HG03457 (cell line): ENCODE data around the gene SLIT3.
"Not testable (repeated sequence)": the region's sequence is repeated elsewhere in the genome, so short reads cannot be mapped to it uniquely, and the experiment has no call there.

Experiments used
- ATAC-seq: cut with Tn5 transposase; IDR thresholded peaks from one replicate; pipeline ENCODE4 v1.9.1; 2021; ENCODE audit warnings: moderate number of reproducible peaks; ENCODE audit not compliant: unreplicated experiment

The SLIT3 gene

GRCh38 chr5:168638846-168639245, 662.1 kb downstream of the SLIT3 start:
- not testable (repeated sequence) for ATAC-seq

GRCh38 chr5:168637793-168638192, 663.1 kb downstream of the SLIT3 start:
- no peak for ATAC-seq

- no peak for ATAC-seq
These were observed 663.7 kb downstream of the SLIT3 start for GRCh38 chr5:168637281-168637680.

- not testable (repeated sequence) for ATAC-seq
These were observed 670.0 kb downstream of the SLIT3 start for GRCh38 chr5:168630958-168631357.

- no peak for ATAC-seq
These were observed 676.0 kb downstream of the SLIT3 start for GRCh38 chr5:168624850-168625364.

- no peak for ATAC-seq
These were observed 680.1 kb downstream of the SLIT3 start for GRCh38 chr5:168620807-168621206.

GRCh38 chr5:168614661-168615060, 686.3 kb downstream of the SLIT3 start:
- no peak for ATAC-seq

GRCh38 chr5:168613996-168614395, 686.9 kb downstream of the SLIT3 start:
- no peak for ATAC-seq

GRCh38 chr5:168613396-168613795, 687.5 kb downstream of the SLIT3 start:
- no peak for ATAC-seq

GRCh38 chr5:168612996-168613395, 687.9 kb downstream of the SLIT3 start:
- no peak for ATAC-seq

- ATAC-seq: no peak
These were observed 688.8 kb downstream of the SLIT3 start for GRCh38 chr5:168612123-168612522.
